HG02852 (cell line): ENCODE data around the gene SPOUT1.
"Not testable (repeated sequence)": the region's sequence is repeated elsewhere in the genome, so short reads cannot be mapped to it uniquely, and the experiment has no call there.

Source experiments
- ATAC-seq: cut with Tn5 transposase; IDR thresholded peaks from one replicate; pipeline ENCODE4 v1.9.1; 2021; ENCODE audit warnings: mild to moderate bottlenecking, moderate library complexity; ENCODE audit not compliant: unreplicated experiment

The SPOUT1 gene, protein sequence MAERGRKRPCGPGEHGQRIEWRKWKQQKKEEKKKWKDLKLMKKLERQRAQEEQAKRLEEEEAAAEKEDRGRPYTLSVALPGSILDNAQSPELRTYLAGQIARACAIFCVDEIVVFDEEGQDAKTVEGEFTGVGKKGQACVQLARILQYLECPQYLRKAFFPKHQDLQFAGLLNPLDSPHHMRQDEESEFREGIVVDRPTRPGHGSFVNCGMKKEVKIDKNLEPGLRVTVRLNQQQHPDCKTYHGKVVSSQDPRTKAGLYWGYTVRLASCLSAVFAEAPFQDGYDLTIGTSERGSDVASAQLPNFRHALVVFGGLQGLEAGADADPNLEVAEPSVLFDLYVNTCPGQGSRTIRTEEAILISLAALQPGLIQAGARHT

DNA sequence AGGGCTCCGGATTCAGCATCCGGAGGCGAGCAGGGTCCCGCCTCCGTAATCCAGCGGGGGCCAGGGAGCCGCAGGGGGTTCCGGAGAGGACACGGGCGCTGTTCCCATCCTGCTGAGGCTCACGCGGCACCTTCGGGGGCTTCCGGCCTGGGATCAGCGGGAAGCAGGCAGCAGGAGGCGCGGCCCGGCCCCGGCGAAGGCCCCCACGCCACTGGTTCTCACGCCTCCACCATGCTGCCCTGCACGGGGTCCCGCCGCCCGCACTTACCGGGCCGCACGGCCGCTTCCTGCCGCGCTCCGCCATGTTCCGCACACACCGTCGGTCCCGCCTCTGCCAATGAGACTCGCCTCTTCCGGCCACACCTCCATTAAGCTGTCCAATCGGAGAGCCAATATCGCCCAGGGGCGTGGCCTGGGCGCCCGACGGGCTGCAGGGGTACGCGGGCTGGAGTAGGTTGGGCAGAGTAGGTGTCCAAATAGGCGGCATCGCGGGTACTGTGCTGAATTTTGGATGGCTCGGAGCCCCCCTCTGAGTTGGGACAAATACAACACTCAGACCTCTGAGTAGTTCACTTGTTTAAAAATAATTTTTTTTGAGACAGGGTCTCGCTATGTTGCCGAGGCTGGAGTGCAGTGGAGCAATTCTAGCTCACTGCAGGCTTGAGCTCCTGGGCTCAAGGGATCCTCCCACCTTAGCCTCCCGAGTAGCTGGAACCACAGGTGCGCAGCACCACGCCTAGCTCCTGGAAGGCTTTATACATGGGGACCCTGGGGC is at the start of gene SPOUT1:
TSS of gene SPOUT1 (minus strand) at position 318 of the 775 bp plus-strand sequence. CDS start at position 304, 14 bp downstream.
- ATAC-seq, result peak; percentile 98

- no peak for ATAC-seq
Measured at GRCh38 chr9:128877852-128878251, 48.3 kb upstream of the SPOUT1 start.

- ATAC-seq, result not testable (repeated sequence)
Measured at GRCh38 chr9:128870941-128871265, 41.3 kb upstream of the SPOUT1 start.

DNA sequence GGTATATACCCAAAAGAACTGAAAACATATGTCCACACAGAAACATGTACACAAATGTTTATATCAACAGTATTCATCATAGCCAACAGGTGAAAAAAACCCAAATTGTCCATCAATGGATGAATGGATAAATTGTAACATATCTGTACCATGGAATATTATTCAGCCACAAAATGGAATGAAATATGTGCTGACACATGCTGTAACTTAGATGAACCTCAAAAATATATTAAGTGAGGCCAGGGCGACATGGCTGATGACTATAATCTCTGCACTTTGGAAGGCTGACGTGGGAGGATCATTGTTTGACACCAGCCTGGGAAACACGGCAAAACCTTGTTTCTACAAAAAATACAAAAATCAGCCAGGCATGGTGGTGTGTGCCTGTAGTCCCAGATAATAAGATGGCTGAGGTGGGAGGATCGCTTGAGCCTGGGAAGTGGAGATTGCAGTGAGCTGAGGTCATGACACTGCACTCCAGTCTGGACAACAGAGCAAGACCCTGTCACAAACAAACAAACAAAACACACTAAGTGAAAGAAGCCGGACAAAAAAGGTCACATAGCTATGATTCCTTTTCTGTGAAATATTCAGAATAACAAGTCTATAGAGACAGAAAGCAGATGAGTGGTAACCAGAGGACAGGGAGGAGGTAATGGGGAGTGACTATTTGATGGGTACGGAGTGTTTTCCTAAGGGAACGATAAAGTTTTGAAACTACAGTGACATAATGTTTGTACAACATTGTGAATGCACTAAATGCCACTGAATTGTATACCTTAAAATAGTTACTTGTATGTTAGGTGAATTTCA is 40.7 kb upstream of the SPOUT1 start:
- ATAC-seq, result no peak

GRCh38 chr9:128863647-128864046 is 34.1 kb upstream of the SPOUT1 start:
- ATAC-seq, result no peak

GRCh38 chr9:128862401-128862851 is 32.8 kb upstream of the SPOUT1 start:
- no peak for ATAC-seq

DNA sequence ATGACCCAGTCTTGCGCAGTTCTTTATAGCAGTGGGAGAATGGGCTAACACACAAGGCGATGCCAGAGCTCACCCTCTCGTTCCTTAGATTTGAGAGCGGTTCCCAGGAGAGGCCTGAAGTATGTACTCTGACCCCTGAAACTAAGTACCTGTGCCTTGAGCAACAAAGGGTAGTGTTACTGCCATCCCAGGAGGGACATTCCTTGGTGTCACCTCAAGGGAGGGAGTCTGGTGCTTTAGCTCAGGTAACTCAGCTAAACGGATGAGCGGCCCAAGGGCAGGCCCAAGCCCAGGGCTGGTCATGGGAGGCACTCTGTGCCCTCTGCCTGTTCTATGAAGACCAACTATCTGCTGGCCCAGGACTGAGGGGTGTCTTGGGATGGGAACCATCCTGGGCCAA is 31.9 kb upstream of the SPOUT1 start:
- no peak for ATAC-seq

DNA sequence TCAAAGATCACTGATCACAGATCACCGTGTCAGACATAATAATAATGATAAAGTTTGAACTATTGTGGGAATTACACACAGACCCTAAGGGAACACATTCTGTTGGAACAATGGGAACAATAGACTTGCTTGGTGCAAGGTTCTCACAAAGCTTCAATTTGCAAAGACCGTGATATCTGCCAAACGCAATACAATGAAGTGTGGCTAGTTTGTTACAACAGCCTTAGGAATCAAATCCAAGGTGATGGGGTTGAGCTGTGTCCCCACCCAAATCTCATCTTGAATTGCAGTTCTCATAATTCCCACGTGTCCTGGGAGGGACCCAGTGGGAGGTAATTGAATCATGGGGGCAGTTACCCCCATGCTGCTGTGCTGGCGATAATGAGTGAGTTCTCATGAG is 31.3 kb upstream of the SPOUT1 start:
- ATAC-seq, result no peak

DNA sequence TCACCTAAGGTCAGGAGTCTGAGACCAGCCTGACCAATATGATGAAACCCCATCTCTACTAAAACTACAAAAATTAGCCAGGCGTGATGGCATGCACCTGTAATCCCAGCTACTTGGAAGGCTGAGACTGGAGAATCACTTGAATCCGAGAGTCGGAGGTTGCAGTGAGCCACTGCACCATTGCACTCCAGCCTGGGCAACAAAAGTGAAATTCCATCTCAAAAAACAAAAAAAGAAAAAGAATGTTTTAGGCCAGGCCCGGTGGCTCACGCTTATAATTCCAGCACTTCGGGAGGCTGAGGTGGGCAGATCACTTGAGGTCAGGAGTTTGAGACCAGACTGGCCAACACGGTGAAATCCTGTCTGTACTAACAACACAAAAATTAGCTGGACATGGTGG is 28.9 kb upstream of the SPOUT1 start:
- not testable (repeated sequence) for ATAC-seq

GRCh38 chr9:128854454-128854853 is 24.9 kb upstream of the SPOUT1 start:
- not testable (repeated sequence) for ATAC-seq

DNA sequence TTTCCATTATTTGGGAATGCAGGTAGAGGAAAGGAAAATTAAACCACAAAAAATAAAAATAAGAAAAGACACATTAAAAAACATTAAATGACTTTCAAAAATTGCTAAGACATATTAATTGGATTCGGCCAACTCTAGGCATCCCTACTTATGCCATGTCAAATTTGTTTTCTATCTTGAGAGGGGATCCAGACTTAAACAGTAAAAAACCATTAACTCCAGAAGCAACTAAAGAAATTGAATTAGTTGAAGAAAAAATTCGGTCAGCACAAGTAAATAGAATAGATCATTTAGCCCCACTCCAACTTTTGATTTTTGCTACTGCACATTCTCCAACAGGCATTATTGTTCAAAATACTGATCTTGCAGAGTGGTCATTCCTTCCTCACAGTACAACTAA is 23.1 kb upstream of the SPOUT1 start:
- not testable (repeated sequence) for ATAC-seq

DNA sequence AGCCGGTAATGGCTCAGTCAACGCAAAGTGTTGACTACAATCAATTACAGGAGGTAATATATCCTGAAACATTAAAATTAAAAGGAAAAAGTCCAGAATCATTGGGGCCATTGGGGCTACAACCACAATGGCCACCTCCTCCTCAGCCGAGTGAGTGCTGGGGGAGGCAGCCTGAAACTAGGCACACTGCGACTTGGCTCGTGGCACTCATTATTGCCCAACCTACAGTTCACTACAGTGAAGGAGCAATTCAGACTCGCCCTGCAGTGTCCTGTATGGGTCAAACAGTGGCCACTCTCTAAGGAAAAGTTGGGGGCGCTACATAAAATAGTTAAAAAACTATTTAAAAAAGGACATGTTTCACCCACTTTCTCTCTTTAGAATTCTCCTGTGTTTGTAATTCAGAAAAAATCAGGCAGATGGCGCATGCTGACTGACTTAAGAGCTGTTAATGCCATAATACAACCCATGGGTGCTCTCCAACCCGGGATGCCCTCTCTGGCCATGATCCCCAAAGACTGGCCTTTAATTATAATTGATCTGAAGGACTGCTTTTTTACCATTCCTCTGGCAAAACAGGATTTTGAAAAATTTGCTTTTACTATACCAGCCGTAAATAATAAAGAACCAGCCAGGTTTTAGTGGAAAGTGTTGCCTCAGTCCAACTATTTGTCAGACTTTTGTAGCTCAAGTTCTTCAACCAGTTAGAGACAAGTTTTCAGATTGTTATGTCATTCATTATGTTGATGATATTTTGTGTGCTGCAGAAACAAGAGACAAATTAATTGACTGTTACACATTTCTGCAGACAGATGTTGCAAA is 22.4 kb upstream of the SPOUT1 start:
- ATAC-seq, result not testable (repeated sequence)

DNA sequence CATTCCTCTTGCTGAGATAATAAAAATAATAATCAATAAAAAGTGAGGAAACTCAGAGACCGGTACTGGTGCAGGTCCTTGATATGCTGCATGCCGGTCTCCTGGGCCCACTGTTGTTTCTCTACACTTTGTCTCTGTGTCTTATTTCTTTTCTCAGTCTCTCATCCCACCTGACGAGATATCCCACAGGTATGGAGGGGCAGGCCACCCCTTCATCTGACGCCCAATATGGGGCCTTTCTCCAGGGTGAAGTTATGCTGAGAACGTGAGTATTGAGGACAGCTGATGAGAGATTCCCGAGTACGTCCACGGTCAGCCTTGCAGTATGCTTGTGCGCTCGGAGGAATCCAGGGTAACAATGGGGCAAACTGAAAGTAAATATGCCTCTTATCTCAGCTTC is 21.4 kb upstream of the SPOUT1 start:
- ATAC-seq, result not testable (repeated sequence)

DNA sequence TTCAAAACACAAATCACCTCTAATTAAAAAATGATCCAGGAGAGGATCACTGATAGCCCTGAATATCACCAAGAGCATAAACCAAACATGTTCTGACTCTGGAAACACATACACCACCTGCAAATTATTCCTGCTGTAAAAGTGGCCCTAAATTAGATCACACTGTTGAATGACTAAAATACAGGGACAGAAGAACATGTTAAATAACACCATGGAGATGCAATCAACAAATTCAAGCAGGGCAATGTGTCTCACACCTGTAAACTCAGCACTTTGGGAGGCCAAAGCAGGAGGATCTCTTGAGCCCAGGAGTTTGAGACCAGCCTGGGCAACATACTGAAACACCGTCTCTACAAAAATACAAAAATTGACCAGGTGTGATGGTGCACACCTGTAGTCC is 18.2 kb upstream of the SPOUT1 start:
- ATAC-seq, result no peak

DNA sequence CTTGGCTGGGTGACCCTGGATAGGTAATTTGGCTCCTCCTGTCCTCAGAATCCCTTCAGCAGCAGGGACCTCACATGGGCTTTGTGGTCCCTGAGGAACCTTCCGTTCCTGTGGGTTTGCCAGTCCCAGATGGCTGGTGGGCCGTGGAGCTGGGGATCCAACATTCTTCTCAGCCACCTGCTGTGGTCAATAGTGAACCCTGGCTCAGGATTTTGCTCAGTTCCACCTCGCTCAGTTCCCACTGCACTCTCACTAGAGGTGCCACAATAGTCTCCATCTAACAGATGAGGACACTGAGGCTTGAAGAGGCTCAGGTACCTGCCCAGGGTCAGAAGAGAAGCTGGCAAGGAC is 17.1 kb upstream of the SPOUT1 start:
- ATAC-seq, result no peak

DNA sequence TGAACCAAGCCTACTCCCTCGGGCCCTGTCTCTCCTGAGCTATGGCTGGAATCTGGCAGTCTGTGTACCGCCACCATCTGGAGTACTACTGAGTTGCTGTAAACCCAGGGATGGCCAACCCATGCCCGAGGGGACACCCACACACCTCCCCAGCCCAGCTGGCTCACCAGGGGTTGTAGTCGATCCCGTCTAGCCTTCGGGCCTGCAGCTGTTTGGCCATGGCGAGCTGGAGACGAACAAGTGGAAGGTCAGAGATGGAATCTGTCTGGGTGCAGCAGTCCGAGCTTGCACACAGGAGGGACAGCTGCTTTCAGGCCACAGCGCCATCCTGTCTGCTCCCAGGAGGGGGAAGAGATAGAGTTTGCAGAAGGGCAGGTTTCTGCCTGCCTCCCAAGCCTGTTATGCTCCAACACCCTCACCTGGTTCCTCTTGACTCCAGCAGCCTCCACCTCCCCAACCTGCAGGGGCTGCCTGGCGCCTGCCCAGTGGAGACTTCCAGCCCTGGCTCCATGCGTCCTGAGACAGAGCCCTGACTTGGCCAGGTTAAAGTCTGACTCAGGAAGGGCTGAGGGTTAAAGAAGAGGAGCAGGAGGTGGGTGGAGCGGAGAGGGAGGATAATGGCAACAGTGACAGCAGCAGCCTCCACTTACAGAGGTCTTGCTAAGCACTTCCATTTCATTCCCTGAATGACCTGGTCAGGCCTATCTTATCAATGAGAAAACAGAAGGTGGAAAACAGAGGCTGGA is 15.8 kb upstream of the SPOUT1 start:
- no peak for ATAC-seq

GRCh38 chr9:128843171-128843570 is 13.6 kb upstream of the SPOUT1 start:
- ATAC-seq, result not testable (repeated sequence)

- ATAC-seq, result no peak
Measured at GRCh38 chr9:128841694-128842492, 12.3 kb upstream of the SPOUT1 start.

GRCh38 chr9:128840524-128840923 is 10.9 kb upstream of the SPOUT1 start:
- no peak for ATAC-seq
